HCT116 (cell line): ENCODE results near the gene TRMO. TPM values are rescaled to one million over a fixed set of nuclear protein-coding genes. Genes with fewer than 3 reads are reported as not detected.

Experiments
- ATAC-seq: fragments of 200-7000 bp; cut with Tn5 transposase; 2 replicates; pipeline ENCODE4 v1.9.1; 2020; ENCODE audit warnings: mild to moderate bottlenecking, moderate library complexity
- BruUV-seq: library from RNA; stranded (reverse); fragments of 400-500 nt; replicated peaks from 2 replicates; lab custom pipeline; 2021; lab: Mats Ljungman, UMichigan
- CTCF ChIA-PET: fragments of 300-600 bp; sonication (Branson Sonifier 250); formaldehyde crosslinking; loops from one replicate; lab custom pipeline; 2021; ENCODE audit warnings: antibody characterized with exemption; lab: Charles Lee
- POLR2A ChIA-PET: fragments of 300-600, 350-600 bp; sonication (Branson Sonifier 250); formaldehyde crosslinking; loops from one replicate; lab custom pipeline; 2021; ENCODE audit warnings: antibody characterized with exemption; lab: Charles Lee
- RAD21 ChIA-PET, 2 experiments: fragments of 300-600 bp; sonication (Branson Sonifier 250); formaldehyde crosslinking; loops; one replicate each; lab custom pipeline; 2023; ENCODE audit warnings: low total read pairs in 2 of 2; ENCODE audit not compliant: uncharacterized antibody in 2 of 2, unreplicated experiment in 2 of 2, low non-redundant PET in 1 of 2; lab: Charles Lee
- DNase-seq: peaks from one replicate; pipeline ENCODE4 v3.0.0-alpha.2; 2010; ENCODE audit warnings: low read depth, low spot score
- H2AFZ ChIP-seq: fragments of 200-600 bp; shearing (Covaris generic), sonication (generic); 2 replicates; pipeline ENCODE4 v1.6.1; 2017; ENCODE audit warnings: low read depth, mixed run types, mixed read lengths, antibody characterized with exemption, low read length; ENCODE audit not compliant: poor library complexity, severe bottlenecking
- H3K27ac ChIP-seq: 2 replicates; pipeline ENCODE4 v1.5.1; 2012; ENCODE audit warnings: low read depth, low read length
- H3K27me3 ChIP-seq: fragments of 200-600 bp; sonication (generic); 2 replicates; pipeline ENCODE4 v1.6.1; 2016; ENCODE audit warnings: mixed run types, low read length, mixed read lengths; ENCODE audit not compliant: insufficient read depth
- H3K36me3 ChIP-seq, 2 experiments: fragments of 200-500 bp in 1 of 2; fragments of 200-600 bp in 1 of 2; sonication (Bioruptor generic) in 1 of 2; sonication (generic) in 1 of 2; 2 replicates each; pipeline versions ENCODE4 v1.5.1 to v1.6.1; 2014 to 2016; ENCODE audit warnings: low read length in 2 of 2, inconsistent platforms in 1 of 2, mixed read lengths in 1 of 2, mixed run types in 1 of 2; ENCODE audit not compliant: insufficient read depth in 2 of 2, control insufficient read depth in 1 of 2
- H3K4me1 ChIP-seq, 2 experiments: fragments of 200-600 bp in 1 of 2; sonication (generic) in 1 of 2; 2 replicates each; pipeline versions ENCODE4 v1.5.1 to v1.6.1; 2012 to 2017; ENCODE audit warnings: low read length in 2 of 2, inconsistent platforms in 1 of 2, mild to moderate bottlenecking in 1 of 2, mixed read lengths in 1 of 2, mixed run types in 1 of 2, moderate library complexity in 1 of 2; ENCODE audit not compliant: insufficient read depth in 2 of 2, control insufficient read depth in 1 of 2
- H3K4me2 ChIP-seq: fragments of 200-600 bp; sonication (generic); 2 replicates; pipeline ENCODE4 v1.6.1; 2017; ENCODE audit warnings: mixed run types, low read length, mixed read lengths
- H3K4me3 ChIP-seq, 2 experiments: fragments of 200-600 bp in 1 of 2; sonication (generic) in 1 of 2; replicated peaks in 1 of 2; 2 replicates each; pipeline ENCODE4 v1.5.1; 2011 to 2016; ENCODE audit warnings: low read length in 2 of 2, control low read depth in 1 of 2, low read depth in 1 of 2, mild to moderate bottlenecking in 1 of 2, mixed read lengths in 1 of 2, mixed run types in 1 of 2
- H3K79me2 ChIP-seq: fragments of 200-600 bp; sonication (generic); 2 replicates; pipeline ENCODE4 v1.6.1; 2017; ENCODE audit warnings: mild to moderate bottlenecking, mixed run types, low read length, moderate library complexity, mixed read lengths; ENCODE audit not compliant: insufficient read depth
- H3K9ac ChIP-seq: fragments of 200-600 bp; sonication (generic); 2 replicates; pipeline ENCODE4 v1.6.1; 2016; ENCODE audit warnings: low read length, mixed read lengths
- H3K9me2 ChIP-seq: fragments of 200-600 bp; sonication (generic), shearing (Covaris generic); 2 replicates; pipeline ENCODE4 v1.6.1; 2017; ENCODE audit warnings: mixed run types, mild to moderate bottlenecking, moderate library complexity; ENCODE audit not compliant: insufficient read depth
- H3K9me3 ChIP-seq, 2 experiments: fragments of 200-500 bp in 1 of 2; fragments of 200-600 bp in 1 of 2; sonication (Bioruptor generic) in 1 of 2; sonication (generic) in 1 of 2; 2 replicates each; pipeline ENCODE4 v1.6.1; 2014 to 2017; ENCODE audit warnings: low read length in 2 of 2, mixed read lengths in 2 of 2, inconsistent platforms in 1 of 2, low read depth in 1 of 2, mild to moderate bottlenecking in 1 of 2, mixed run types in 1 of 2, moderate library complexity in 1 of 2; ENCODE audit not compliant: control insufficient read depth in 1 of 2, insufficient read depth in 1 of 2
- H4K20me1 ChIP-seq: fragments of 200-600 bp; sonication (generic), shearing (Covaris generic); 2 replicates; pipeline ENCODE4 v1.6.1; 2017; ENCODE audit warnings: mixed run types, mild to moderate bottlenecking, moderate library complexity; ENCODE audit not compliant: insufficient read depth
- CEBPB ChIP-seq: IDR thresholded peaks from 2 replicates; pipeline ENCODE4 v1.6.1; 2012; ENCODE audit warnings: low read depth
- CTCF ChIP-seq, 3 experiments: fragments of 200-600 bp in 1 of 3; sonication (generic) in 1 of 3; IDR thresholded peaks in 2 of 3; conservative IDR thresholded peaks in 1 of 3; 2 replicates each; pipeline ENCODE4 v1.5.1; 2012 to 2017; ENCODE audit warnings: low read depth in 2 of 3, low read length in 2 of 3, antibody characterized with exemption in 1 of 3, borderline replicate concordance in 1 of 3, control low read depth in 1 of 3, mild to moderate bottlenecking in 1 of 3, mixed read lengths in 1 of 3, mixed run types in 1 of 3, moderate library complexity in 1 of 3; ENCODE audit not compliant: insufficient read depth in 1 of 3
- EGR1 ChIP-seq: IDR thresholded peaks from 2 replicates; pipeline ENCODE4 v1.6.1; 2012; ENCODE audit warnings: low read depth
- EZH2 ChIP-seq: fragments of 200-600 bp; sonication (generic); IDR thresholded peaks from 2 replicates; pipeline ENCODE4 v1.6.1; 2017; ENCODE audit warnings: antibody characterized with exemption, mixed run types
- FOSL1 ChIP-seq: IDR thresholded peaks from 2 replicates; pipeline ENCODE4 v1.6.1; 2012; ENCODE audit warnings: low read depth
- SIN3A ChIP-seq: IDR thresholded peaks from 2 replicates; pipeline ENCODE4 v1.6.1; 2012; ENCODE audit warnings: low read depth
- SRF ChIP-seq: IDR thresholded peaks from 2 replicates; pipeline ENCODE4 v1.6.1; 2012; ENCODE audit warnings: low read depth
- YY1 ChIP-seq: IDR thresholded peaks from 2 replicates; pipeline ENCODE4 v1.6.1; 2011; ENCODE audit warnings: low read length, low read depth, moderate library complexity, mild to moderate bottlenecking; ENCODE audit not compliant: insufficient replicate concordance; ENCODE audit errors: extremely low read depth
- intact Hi-C: fragments of 100-400 bp; cut with micrococcal nuclease; formaldehyde crosslinking; loops from 2 replicates; pipeline ENCODE4 v1.10.0; 2022
- total RNA-seq: library from RNA; stranded (reverse); gene quantifications from one replicate; pipeline ENCODE4 v1.2.1, GENCODE V29; 2021; ENCODE audit not compliant: unreplicated experiment

Gene TRMO
- total RNA-seq, 1 experiment from 2014 or later: 10.2 TPM

- no peak overlapping the region for H3K4me3 ChIP-seq
- TF ChIP-seq SIN3A (no peak), SRF (no peak), YY1 (no peak), EGR1 (no peak), EZH2 (no peak), CEBPB (no peak), CTCF (IDR thresholded peaks at IDR 0.05 in 2 of 3, conservative IDR thresholded peaks at IDR 0.05 in 1 of 3; ENCODE audit: borderline replicate concordance in 1 of 3, insufficient read depth in 1 of 3, low read depth in 2 of 3, low read length in 2 of 3) (no peak)
- no peak overlapping the region for H3K27ac ChIP-seq
- ChIA-PET CTCF (interaction anchor here (1.0 kb wide), 1 partner anchor 19 kb away, joined by 4 read pairs; no protein-coding TSS in a partner anchor), RAD21 (no interaction called here), POLR2A (no interaction called here)
- no peaks in the 10 kb centered on the region for H3K9me2 ChIP-seq
- ATAC-seq: no peak
- H3K79me2 ChIP-seq: no peaks in the 10 kb centered on the region
- intact Hi-C loops: no loop called here
- no TSS peak for BruUV-seq
- no peak overlapping the region for H2AFZ ChIP-seq
- H3K4me1 ChIP-seq: no peaks in the 10 kb centered on the region
- H3K9me3 ChIP-seq: no peaks in the 10 kb centered on the region
- H3K4me2 ChIP-seq: no peak overlapping the region
- H4K20me1 ChIP-seq: no peaks in the 10 kb centered on the region
- no peak for DNase-seq
- no peak overlapping the region for H3K9ac ChIP-seq
- H3K27me3 ChIP-seq: no peaks in the 10 kb centered on the region
- peaks cover 0 to 17% of the 10 kb centered on the region in 2 experiments; a peak in 2 of 4 replicates for H3K36me3 ChIP-seq
These were observed 13.6 kb downstream of the TRMO start for GRCh38 chr9:97908705-97909104.

GRCh38 chr9:97907632-97908031 is 14.7 kb downstream of the TRMO start:
- no TSS peak for BruUV-seq
- Histone ChIP-seq H3K9me3 (no peaks in the 10 kb centered on the region), H3K27ac (no peak overlapping the region), H3K9ac (no peak overlapping the region), H3K27me3 (no peaks in the 10 kb centered on the region), H3K4me1 (no peaks in the 10 kb centered on the region), H4K20me1 (no peaks in the 10 kb centered on the region), H2AFZ (no peak overlapping the region), H3K79me2 (no peaks in the 10 kb centered on the region), H3K4me2 (no peak overlapping the region), H3K4me3 (no peak overlapping the region), H3K9me2 (no peaks in the 10 kb centered on the region), H3K36me3 (peaks cover 0 to 13% of the 10 kb centered on the region in 2 experiments; a peak in 2 of 4 replicates)
- POLR2A ChIA-PET: no interaction called here
- ATAC-seq: no peak
- RAD21 ChIA-PET: no interaction called here
- CTCF ChIA-PET: no interaction called here
- intact Hi-C loops: no loop called here
- DNase-seq: no peak
- TF ChIP-seq FOSL1: no peak
- TF ChIP-seq CEBPB: no peak
